Adrenal gland (tissue), 5 donors: ENCODE measurements around the gene CADM4.

Experiments used
- POLR2A ChIP-seq, 2 donors: fragments of 450-650 bp; IDR thresholded peaks; one replicate each; pipeline ENCODE4 v1.6.1; 2017; ENCODE audit warnings: antibody characterized with exemption in 2 of 2, mild to moderate bottlenecking in 2 of 2, moderate library complexity in 1 of 2
- TF ChIP-seq, protein P1 (sequence below), 6 experiments: fragments of 450-650 bp in 4 of 6; fragments of 200-600 bp in 2 of 6; sonication (generic) in 1 of 6; IDR thresholded peaks; 1 replicate in 5 of 6; 2 replicates in 1 of 6; pipeline versions ENCODE4 v1.5.1 to v1.8.0; 2016 to 2021; ENCODE audit warnings: antibody characterized with exemption in 6 of 6, mild to moderate bottlenecking in 2 of 6, moderate library complexity in 1 of 6
- donor health status: DM: no; HTN: no; CAD: no.

DNA sequence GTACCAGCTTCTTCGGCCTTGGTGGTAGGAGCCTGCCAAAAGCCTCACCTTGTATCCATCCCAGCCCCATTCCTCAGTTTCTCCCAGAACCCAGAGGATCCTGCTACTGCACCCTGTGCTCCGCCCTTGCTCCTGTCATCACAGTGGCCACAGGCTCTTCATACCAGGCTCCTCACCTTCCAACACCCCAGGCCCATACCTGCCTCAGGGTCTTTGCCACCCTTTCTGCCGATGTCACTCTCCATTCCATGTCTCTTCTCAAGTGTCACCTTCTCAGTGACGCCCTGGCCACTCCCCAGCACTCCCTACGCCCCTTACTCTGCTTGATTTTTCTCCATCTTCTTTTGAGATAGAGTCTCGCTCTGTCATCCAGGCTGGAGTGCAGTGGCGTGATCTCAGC lies 29.8 kb downstream of the CADM4 start:
- TF ChIP-seq, protein P1, sequence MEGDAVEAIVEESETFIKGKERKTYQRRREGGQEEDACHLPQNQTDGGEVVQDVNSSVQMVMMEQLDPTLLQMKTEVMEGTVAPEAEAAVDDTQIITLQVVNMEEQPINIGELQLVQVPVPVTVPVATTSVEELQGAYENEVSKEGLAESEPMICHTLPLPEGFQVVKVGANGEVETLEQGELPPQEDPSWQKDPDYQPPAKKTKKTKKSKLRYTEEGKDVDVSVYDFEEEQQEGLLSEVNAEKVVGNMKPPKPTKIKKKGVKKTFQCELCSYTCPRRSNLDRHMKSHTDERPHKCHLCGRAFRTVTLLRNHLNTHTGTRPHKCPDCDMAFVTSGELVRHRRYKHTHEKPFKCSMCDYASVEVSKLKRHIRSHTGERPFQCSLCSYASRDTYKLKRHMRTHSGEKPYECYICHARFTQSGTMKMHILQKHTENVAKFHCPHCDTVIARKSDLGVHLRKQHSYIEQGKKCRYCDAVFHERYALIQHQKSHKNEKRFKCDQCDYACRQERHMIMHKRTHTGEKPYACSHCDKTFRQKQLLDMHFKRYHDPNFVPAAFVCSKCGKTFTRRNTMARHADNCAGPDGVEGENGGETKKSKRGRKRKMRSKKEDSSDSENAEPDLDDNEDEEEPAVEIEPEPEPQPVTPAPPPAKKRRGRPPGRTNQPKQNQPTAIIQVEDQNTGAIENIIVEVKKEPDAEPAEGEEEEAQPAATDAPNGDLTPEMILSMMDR (IDR thresholded peaks at IDR 0.05), result no peak
- TF ChIP-seq POLR2A (IDR thresholded peaks at IDR 0.05), result no peak
